Measurements from ENCODE around the gene ARID4A.
"Not testable (repeated sequence)": the region's sequence is repeated elsewhere in the genome, so short reads cannot be mapped to it uniquely, and the experiment has no call there.

Gene ARID4A

GRCh38 chr14:58298477-58299400 is at the start of gene ARID4A:
ARID4A (plus strand) TSS chr14:58298555; CDS start chr14:58299855, 1,300 bp downstream.
- peak in 1 of 2 donors; percentile 14 for DNase-seq (ENCODE audit: low read depth in 2 of 2)

GRCh38 chr14:58249611-58250010 is 48.7 kb upstream of the ARID4A start:
- DNase-seq (ENCODE audit: low read depth in 2 of 2): no peak

- no peak for DNase-seq (ENCODE audit: low read depth in 2 of 2)
These were observed 40.2 kb upstream of the ARID4A start for GRCh38 chr14:58258156-58258555.

GRCh38 chr14:58262005-58262404 is 36.4 kb upstream of the ARID4A start:
- not testable (repeated sequence) for DNase-seq (ENCODE audit: low read depth in 2 of 2)

- no peak for DNase-seq (ENCODE audit: low read depth in 2 of 2)
These were observed 33.0 kb upstream of the ARID4A start for GRCh38 chr14:58265401-58265800.

GRCh38 chr14:58270628-58271027 is 27.7 kb upstream of the ARID4A start:
- no peak for DNase-seq (ENCODE audit: low read depth in 2 of 2)

GRCh38 chr14:58272588-58273372 is 25.6 kb upstream of the ARID4A start:
- no peak for DNase-seq (ENCODE audit: low read depth in 2 of 2)

GRCh38 chr14:58274881-58275280 is 23.5 kb upstream of the ARID4A start:
- DNase-seq (ENCODE audit: low read depth in 2 of 2): no peak

- DNase-seq (ENCODE audit: low read depth in 2 of 2): no peak
These were observed 22.7 kb upstream of the ARID4A start for GRCh38 chr14:58275527-58276190.

GRCh38 chr14:58276208-58276607 is 22.1 kb upstream of the ARID4A start:
- DNase-seq (ENCODE audit: low read depth in 2 of 2): no peak

GRCh38 chr14:58278177-58278576 is 20.2 kb upstream of the ARID4A start:
- DNase-seq (ENCODE audit: low read depth in 2 of 2): no peak

- no peak for DNase-seq (ENCODE audit: low read depth in 2 of 2)
These were observed 17.2 kb upstream of the ARID4A start for GRCh38 chr14:58280954-58281787.

- DNase-seq (ENCODE audit: low read depth in 2 of 2): no peak
These were observed 16.4 kb upstream of the ARID4A start for GRCh38 chr14:58281969-58282368.

- DNase-seq (ENCODE audit: low read depth in 2 of 2): no peak
These were observed 15.3 kb upstream of the ARID4A start for GRCh38 chr14:58282925-58283593.

GRCh38 chr14:58283730-58284129 is 14.6 kb upstream of the ARID4A start:
- DNase-seq (ENCODE audit: low read depth in 2 of 2): no peak

- DNase-seq (ENCODE audit: low read depth in 2 of 2): no peak
These were observed 13.2 kb upstream of the ARID4A start for GRCh38 chr14:58285132-58285531.

GRCh38 chr14:58287607-58288042 is 10.7 kb upstream of the ARID4A start:
- no peak for DNase-seq (ENCODE audit: low read depth in 2 of 2)

GRCh38 chr14:58288106-58288792 is 10.1 kb upstream of the ARID4A start:
- DNase-seq (ENCODE audit: low read depth in 2 of 2): no peak

GRCh38 chr14:58291646-58292045 is 6.7 kb upstream of the ARID4A start:
- no peak for DNase-seq (ENCODE audit: low read depth in 2 of 2)

GRCh38 chr14:58292187-58292586 is 6.2 kb upstream of the ARID4A start:
- no peak for DNase-seq (ENCODE audit: low read depth in 2 of 2)
